ENCODE data around the gene ARL15. TPM values are rescaled to one million over a fixed set of nuclear protein-coding genes. Genes with fewer than 3 reads are reported as not detected.

The ARL15 gene
- total RNA-seq, 1 donor from 2014 or later = 28.9 TPM

DNA sequence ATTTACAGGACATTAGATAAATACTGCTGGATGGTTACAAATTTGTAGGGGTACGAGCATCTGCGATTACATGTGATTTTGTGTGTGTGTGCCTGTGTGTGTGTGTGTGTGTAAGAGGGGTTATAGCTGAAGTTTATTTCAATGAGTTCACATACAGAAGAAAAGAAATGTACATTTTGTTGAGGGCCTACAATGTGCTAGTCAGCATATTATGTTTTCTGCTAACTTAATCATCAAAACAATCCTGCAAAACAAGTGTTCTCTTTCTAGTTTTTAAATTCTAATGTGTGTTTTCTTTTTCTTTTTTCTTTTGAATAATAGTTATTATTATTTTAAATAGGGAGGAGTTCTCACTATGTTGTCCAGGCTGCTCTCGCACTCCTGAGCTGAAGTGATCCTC, 305.7 kb downstream of the ARL15 start:
- Mint-ChIP-seq H3K36me3 (ENCODE audit: insufficient read depth) (no peaks in the 10 kb centered on the region), H3K4me3 (ENCODE audit: low read depth) (no peak overlapping the region), H3K9me3 (ENCODE audit: low read depth) (no peaks in the 10 kb centered on the region), H3K4me1 (ENCODE audit: low read depth) (peaks cover 24% of the 10 kb centered on the region), H3K27ac (peak overlapping the region; percentile 11), H3K27me3 (no peaks in the 10 kb centered on the region)
- TF ChIP-seq, protein P1, sequence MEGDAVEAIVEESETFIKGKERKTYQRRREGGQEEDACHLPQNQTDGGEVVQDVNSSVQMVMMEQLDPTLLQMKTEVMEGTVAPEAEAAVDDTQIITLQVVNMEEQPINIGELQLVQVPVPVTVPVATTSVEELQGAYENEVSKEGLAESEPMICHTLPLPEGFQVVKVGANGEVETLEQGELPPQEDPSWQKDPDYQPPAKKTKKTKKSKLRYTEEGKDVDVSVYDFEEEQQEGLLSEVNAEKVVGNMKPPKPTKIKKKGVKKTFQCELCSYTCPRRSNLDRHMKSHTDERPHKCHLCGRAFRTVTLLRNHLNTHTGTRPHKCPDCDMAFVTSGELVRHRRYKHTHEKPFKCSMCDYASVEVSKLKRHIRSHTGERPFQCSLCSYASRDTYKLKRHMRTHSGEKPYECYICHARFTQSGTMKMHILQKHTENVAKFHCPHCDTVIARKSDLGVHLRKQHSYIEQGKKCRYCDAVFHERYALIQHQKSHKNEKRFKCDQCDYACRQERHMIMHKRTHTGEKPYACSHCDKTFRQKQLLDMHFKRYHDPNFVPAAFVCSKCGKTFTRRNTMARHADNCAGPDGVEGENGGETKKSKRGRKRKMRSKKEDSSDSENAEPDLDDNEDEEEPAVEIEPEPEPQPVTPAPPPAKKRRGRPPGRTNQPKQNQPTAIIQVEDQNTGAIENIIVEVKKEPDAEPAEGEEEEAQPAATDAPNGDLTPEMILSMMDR (IDR thresholded peaks at IDR 0.05; ENCODE audit: unreplicated experiment) = no peak
- DNase-seq (ENCODE audit: low spot score, unreplicated experiment) = no peak

DNA sequence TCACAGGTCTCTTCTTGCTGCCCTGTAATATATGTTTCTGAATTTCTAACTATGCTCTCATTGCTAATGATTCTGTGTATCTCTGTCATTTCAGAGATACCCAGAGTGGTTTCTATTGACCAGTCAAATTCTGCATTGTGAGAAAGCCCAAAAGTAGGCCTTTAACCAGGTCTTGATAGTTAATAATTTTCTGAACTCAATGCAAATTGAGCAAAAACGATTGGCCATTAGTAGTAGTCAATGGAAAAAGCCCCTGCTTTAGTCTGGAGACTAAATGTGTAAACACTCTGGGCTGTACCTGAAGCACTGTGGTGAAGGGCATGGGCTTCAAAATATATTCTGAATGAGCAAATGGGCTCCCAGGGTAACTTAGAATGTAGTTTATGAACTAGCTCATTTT, 307.6 kb downstream of the ARL15 start:
- Mint-ChIP-seq H3K27ac (no peak overlapping the region), H3K4me3 (ENCODE audit: low read depth) (no peak overlapping the region), H3K27me3 (no peaks in the 10 kb centered on the region), H3K9me3 (ENCODE audit: low read depth) (no peaks in the 10 kb centered on the region), H3K36me3 (ENCODE audit: insufficient read depth) (no peaks in the 10 kb centered on the region), H3K4me1 (ENCODE audit: low read depth) (peaks cover 19% of the 10 kb centered on the region)
- no peak for DNase-seq (ENCODE audit: low spot score, unreplicated experiment)
- TF ChIP-seq, protein P1 (IDR thresholded peaks at IDR 0.05; ENCODE audit: unreplicated experiment) = no peak

DNA sequence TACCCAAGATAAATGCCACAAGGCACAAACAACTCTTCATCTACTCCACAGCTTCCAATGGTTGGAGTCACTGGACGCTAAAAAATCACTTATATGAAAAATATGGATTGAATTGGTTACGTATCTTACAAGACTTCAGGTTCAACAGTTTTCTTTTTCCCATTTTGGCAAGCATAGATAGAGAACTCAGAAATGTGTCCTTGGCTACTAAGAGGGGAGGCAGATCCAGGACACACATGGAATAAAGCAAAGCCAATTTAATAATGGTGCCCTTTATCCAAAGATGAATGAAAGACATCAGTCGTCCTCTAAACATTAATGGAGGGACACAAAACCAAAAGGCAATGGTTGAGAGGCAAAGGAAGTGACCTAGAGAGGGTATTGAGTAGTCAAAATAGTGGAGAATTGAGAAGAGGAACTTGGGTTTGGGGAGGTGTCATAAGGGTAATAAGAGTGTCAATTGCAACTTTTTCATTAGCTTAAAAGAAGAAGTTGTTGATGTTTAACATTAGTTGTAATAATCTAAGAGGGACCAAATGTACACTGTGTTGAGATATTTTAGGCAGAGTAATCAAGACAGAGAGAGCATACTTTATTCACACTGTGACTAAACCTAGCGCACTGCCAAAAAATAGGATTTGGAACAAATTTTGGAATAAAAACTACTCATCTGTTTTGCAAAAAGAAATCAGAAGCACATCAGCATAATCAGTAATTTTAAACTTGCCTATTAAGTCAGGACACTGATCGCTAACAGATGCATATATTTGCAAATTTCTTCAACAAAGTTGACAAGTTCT, 308.2 kb downstream of the ARL15 start:
- TF ChIP-seq, protein P1 (IDR thresholded peaks at IDR 0.05; ENCODE audit: unreplicated experiment) = no peak
- H3K36me3 Mint-ChIP-seq (ENCODE audit: insufficient read depth) = no peaks in the 10 kb centered on the region
- no peak overlapping the region for H3K27ac Mint-ChIP-seq
- H3K4me3 Mint-ChIP-seq (ENCODE audit: low read depth) = no peak overlapping the region
- DNase-seq (ENCODE audit: low spot score, unreplicated experiment) = no peak
- H3K4me1 Mint-ChIP-seq (ENCODE audit: low read depth) = peaks cover 19% of the 10 kb centered on the region
- no peaks in the 10 kb centered on the region for H3K27me3 Mint-ChIP-seq
- no peaks in the 10 kb centered on the region for H3K9me3 Mint-ChIP-seq (ENCODE audit: low read depth)

DNA sequence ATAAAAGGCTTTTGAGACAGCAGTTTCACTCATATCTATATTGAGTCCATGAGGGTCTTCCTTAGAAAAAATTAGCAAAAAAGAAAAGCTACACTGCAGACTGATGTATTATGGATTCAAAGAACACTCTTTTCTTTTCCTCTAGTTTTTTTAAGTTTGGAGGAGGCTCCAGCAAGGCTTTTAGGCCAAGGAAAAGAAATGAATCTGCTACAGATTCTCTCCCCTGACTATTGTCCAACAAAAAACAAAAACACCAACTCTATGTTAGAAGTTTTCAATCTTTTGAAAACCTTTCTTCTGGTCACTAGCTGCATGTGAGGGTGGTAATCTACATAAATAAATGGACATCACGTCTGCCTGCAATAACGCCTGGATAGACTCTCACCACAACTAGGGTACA, 310.4 kb downstream of the ARL15 start:
- Mint-ChIP-seq H3K36me3 (ENCODE audit: insufficient read depth) (no peaks in the 10 kb centered on the region), H3K9me3 (ENCODE audit: low read depth) (no peaks in the 10 kb centered on the region), H3K4me1 (ENCODE audit: low read depth) (peaks cover 17% of the 10 kb centered on the region), H3K27me3 (no peaks in the 10 kb centered on the region), H3K27ac (no peak overlapping the region), H3K4me3 (ENCODE audit: low read depth) (no peak overlapping the region)
- TF ChIP-seq, protein P1 (IDR thresholded peaks at IDR 0.05; ENCODE audit: unreplicated experiment) = no peak
- no peak for DNase-seq (ENCODE audit: low spot score, unreplicated experiment)

DNA sequence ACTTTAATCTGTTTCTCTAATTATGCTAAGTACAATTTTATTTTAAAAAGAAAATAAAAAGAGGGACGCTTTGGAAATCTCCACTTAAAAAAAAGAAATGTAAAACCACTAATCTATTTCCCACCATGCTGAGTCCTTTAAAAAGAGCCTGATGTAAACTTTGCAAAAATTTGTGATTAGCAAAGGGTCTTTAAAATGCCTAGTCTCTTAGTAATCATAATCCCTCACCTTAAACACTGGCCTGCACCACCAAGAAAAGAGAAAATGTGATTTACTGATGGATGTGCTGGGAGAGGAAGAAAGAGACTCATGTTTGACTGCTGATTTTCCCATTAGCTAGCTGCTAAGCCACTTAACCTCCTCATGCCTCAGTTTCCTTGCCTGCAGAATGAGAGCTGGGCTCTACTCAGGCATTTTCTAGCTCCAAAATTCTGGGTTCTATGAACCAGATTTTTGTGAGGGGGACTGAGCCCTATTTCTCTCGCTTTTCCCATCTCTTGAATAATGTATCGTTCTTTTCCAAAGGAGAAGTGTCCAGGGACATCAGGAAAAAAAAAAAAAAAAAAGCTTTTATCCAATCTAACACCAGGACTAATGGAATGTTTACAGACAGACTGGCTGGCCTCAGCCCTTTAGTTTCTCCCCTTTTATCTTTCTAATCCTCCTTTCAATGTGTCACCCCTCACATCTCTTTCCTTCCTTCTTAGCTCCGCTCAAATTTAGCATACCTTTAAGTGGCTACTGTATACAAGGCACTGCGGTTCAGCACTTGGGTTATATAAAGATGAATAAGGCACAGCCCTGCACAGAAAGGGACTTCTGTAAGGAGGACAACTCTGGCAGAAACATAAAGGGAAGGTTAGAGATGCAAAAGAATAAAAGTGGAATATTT, 312.4 kb downstream of the ARL15 start:
- H3K4me3 Mint-ChIP-seq (ENCODE audit: low read depth) = no peak overlapping the region
- no peak for DNase-seq (ENCODE audit: low spot score, unreplicated experiment)
- H3K4me1 Mint-ChIP-seq (ENCODE audit: low read depth) = peaks cover 12% of the 10 kb centered on the region
- no peaks in the 10 kb centered on the region for H3K27me3 Mint-ChIP-seq
- H3K9me3 Mint-ChIP-seq (ENCODE audit: low read depth) = no peaks in the 10 kb centered on the region
- H3K36me3 Mint-ChIP-seq (ENCODE audit: insufficient read depth) = no peaks in the 10 kb centered on the region
- no peak overlapping the region for H3K27ac Mint-ChIP-seq
- TF ChIP-seq, protein P1 (IDR thresholded peaks at IDR 0.05; ENCODE audit: unreplicated experiment) = no peak
